Gastroesophageal sphincter (tissue), 4 donors: Measurements from ENCODE around the gene KDM4C. TPM values are rescaled to one million over a fixed set of nuclear protein-coding genes. Genes with fewer than 3 reads are reported as not detected.

Source experiments
- ATAC-seq: fragments of 150-250 bp; one replicate; pipeline ENCODE4 v1.9.1; 2016; ENCODE audit warnings: mild to moderate bottlenecking, moderate library complexity
- H3K27ac ChIP-seq, 4 donors: fragments of 200-600 bp; sonication (generic) in 3 of 4; 1 replicate in 3 of 4; 2 replicates in 1 of 4; pipeline ENCODE4 v1.5.1; 2016 to 2019
- H3K27me3 ChIP-seq: fragments of 200-600 bp; sonication (generic); one replicate; pipeline ENCODE4 v1.5.1; 2019
- H3K36me3 ChIP-seq, 2 donors: fragments of 200-600 bp; sonication (generic); one replicate each; pipeline ENCODE4 v1.5.1; 2019; ENCODE audit warnings: control low read depth in 1 of 2
- H3K4me1 ChIP-seq, 3 donors: fragments of 200-600 bp; sonication (generic); 1 replicate in 2 of 3; 2 replicates in 1 of 3; pipeline ENCODE4 v1.5.1; 2016 to 2019; ENCODE audit warnings: control low read depth in 2 of 3
- H3K4me3 ChIP-seq, 2 donors: fragments of 200-600 bp; sonication (generic); one replicate each; pipeline ENCODE4 v1.5.1; 2019; ENCODE audit warnings: mild to moderate bottlenecking in 1 of 2, moderate library complexity in 1 of 2
- H3K9me3 ChIP-seq, 3 donors: fragments of 200-600 bp; sonication (generic); one replicate each; pipeline ENCODE4 v1.5.1; 2017 to 2019; ENCODE audit warnings: control low read depth in 2 of 3
- EP300 ChIP-seq: sonication (generic); formaldehyde crosslinking; IDR thresholded peaks from one replicate; pipeline ENCODE4 v1.6.1; 2017; ENCODE audit warnings: antibody characterized with exemption, mild to moderate bottlenecking
- POLR2A ChIP-seq, 2 donors: fragments of 450-650 bp; IDR thresholded peaks; one replicate each; pipeline ENCODE4 v1.6.1; 2017; ENCODE audit warnings: antibody characterized with exemption in 2 of 2, mild to moderate bottlenecking in 2 of 2, moderate library complexity in 1 of 2
- POLR2AphosphoS5 ChIP-seq: sonication (generic); formaldehyde crosslinking; IDR thresholded peaks from one replicate; pipeline ENCODE4 v1.6.1; 2017; ENCODE audit warnings: antibody characterized with exemption
- whole genome bisulfite sequencing, 2 donors: methylation state at CpG; one replicate each; pipeline ENCODE4 v1.1.5; 2018; ENCODE audit warnings: low coverage in 1 of 2; 5-methylcytosine and 5-hydroxymethylcytosine counted together
- total RNA-seq, 4 donors: library from RNA; depleted of rRNA; stranded (reverse); fragments of >200 nt; gene quantifications; one replicate each; pipeline ENCODE4 v1.1.0, GENCODE V29; 2016
- TF ChIP-seq, protein P1 (sequence below), 4 experiments: fragments of 200-600 bp in 2 of 4; fragments of 450-650 bp in 2 of 4; sonication (generic) in 1 of 4; IDR thresholded peaks; one replicate each; pipeline ENCODE4 v1.5.1; 2017 to 2019; ENCODE audit warnings: antibody characterized with exemption in 4 of 4, mild to moderate bottlenecking in 2 of 4, moderate library complexity in 2 of 4

The KDM4C gene
- total RNA-seq, 4 donors from 2014 or later, result 17.7 to 65.2 (median 29.5) TPM

DNA sequence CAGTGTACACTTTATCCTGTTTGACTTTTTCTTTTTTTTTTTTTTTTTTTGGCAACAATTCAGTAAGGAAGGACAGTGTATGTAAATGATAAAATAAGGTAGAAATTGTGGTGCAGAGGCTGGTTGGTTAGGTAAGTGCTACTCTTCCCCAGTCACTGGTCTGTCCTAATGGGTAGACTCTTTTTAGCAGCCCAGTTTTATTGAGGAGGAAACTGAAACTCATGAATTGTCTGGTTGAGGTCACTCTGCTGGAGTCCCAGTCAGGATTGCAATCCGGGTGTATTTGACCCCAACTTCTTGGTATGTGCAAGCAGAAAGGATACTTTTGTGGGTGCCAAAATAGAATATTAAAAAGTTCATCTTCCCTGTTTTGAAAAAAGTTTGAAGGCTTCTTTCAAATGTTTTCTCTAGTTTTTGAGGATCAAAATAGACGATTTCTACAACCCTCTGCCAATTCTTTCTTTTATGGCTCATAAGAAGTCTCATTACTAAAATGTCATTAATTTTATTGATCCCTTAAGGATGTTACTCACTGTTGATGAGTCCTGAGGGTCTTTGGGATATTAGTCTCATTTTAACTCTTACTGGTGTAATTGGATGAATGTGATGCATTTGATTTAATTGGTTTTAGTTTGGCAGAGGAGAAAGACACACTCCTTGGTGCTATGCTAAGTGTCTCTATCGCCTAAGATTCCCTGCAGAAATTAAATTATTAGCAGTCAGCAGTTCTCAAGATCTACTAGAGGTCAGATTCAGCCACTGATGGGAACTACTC is 171.9 kb downstream of the KDM4C start:
- Histone ChIP-seq H3K36me3 (no peaks in the 10 kb centered on the region), H3K4me1 (peaks cover 0 to 8% (median 0%) of the 10 kb centered on the region in 3 donors), H3K9me3 (no peaks in the 10 kb centered on the region), H3K27ac (no peak overlapping the region), H3K27me3 (no peaks in the 10 kb centered on the region), H3K4me3 (no peak overlapping the region)
- no peak for ATAC-seq
- TF ChIP-seq, protein P1, sequence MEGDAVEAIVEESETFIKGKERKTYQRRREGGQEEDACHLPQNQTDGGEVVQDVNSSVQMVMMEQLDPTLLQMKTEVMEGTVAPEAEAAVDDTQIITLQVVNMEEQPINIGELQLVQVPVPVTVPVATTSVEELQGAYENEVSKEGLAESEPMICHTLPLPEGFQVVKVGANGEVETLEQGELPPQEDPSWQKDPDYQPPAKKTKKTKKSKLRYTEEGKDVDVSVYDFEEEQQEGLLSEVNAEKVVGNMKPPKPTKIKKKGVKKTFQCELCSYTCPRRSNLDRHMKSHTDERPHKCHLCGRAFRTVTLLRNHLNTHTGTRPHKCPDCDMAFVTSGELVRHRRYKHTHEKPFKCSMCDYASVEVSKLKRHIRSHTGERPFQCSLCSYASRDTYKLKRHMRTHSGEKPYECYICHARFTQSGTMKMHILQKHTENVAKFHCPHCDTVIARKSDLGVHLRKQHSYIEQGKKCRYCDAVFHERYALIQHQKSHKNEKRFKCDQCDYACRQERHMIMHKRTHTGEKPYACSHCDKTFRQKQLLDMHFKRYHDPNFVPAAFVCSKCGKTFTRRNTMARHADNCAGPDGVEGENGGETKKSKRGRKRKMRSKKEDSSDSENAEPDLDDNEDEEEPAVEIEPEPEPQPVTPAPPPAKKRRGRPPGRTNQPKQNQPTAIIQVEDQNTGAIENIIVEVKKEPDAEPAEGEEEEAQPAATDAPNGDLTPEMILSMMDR (IDR thresholded peaks at IDR 0.05), result no peak
- no peak for TF ChIP-seq POLR2AphosphoS5
- TF ChIP-seq POLR2A (IDR thresholded peaks at IDR 0.05), result no peak
- no peak for TF ChIP-seq EP300
- 60 to 78% methylated on average over 2 to 3 of the region's 3 CpGs for WGBS, 2 donors

DNA sequence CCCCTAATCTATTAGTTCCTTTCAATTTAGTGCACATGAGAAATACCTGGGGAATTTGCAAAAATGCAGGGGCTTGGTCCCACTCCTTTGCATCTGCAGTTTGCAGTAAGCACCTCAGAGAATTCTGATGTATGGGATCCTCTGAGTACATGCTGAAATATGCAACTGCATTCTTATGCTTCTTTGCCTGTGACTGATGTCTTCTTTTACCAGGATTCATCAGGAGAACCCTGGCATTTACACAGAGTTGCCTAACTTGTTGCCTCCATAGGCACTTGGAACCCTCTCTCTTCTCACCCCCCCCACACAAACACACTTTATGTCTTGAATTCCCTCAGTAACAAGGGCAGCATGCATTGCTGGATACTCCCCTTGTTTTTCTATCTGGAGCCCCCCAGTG is 173.1 kb downstream of the KDM4C start:
- Histone ChIP-seq H3K27me3 (no peaks in the 10 kb centered on the region), H3K4me3 (no peak overlapping the region), H3K27ac (no peak overlapping the region), H3K9me3 (no peaks in the 10 kb centered on the region), H3K4me1 (peaks cover 0 to 8% (median 0%) of the 10 kb centered on the region in 3 donors), H3K36me3 (no peaks in the 10 kb centered on the region)
- no peak for ATAC-seq
- TF ChIP-seq, protein P1 (IDR thresholded peaks at IDR 0.05), result no peak
- TF ChIP-seq EP300 (no peak), POLR2A (IDR thresholded peaks at IDR 0.05) (no peak), POLR2AphosphoS5 (no peak)

DNA sequence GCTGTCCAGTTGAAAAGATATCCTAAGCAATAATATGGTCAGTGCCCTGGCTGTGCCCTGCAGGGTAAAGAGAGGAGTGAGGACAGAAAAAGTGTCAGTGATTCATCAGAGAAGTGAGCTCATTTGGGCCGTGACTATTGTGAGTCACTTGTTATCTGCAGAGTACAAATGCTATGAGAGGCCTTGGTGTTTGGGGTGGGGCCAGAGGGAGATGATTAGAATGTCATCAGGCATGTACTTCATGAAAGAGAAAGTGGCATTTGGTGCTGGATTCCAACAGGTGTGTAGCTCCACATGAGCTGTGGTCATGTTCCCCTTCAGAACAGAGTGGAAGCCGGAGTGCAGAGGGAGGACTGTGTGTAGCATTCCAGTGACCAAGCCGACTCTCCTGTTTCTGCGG is 174.1 kb downstream of the KDM4C start:
- H3K4me1 ChIP-seq, result peaks cover 0 to 8% (median 0%) of the 10 kb centered on the region in 3 donors
- peak; percentile 46 for ATAC-seq
- H3K4me3 ChIP-seq, result no peak overlapping the region
- H3K36me3 ChIP-seq, result no peaks in the 10 kb centered on the region
- H3K27ac ChIP-seq, result no peak overlapping the region
- 47 to 69% methylated on average over 3 to 4 of the region's 4 CpGs for WGBS, 2 donors
- no peaks in the 10 kb centered on the region for H3K9me3 ChIP-seq
- no peak for TF ChIP-seq POLR2AphosphoS5
- no peak for TF ChIP-seq POLR2A (IDR thresholded peaks at IDR 0.05)
- no peak for TF ChIP-seq EP300
- TF ChIP-seq, protein P1 (IDR thresholded peaks at IDR 0.05), result no peak
- no peaks in the 10 kb centered on the region for H3K27me3 ChIP-seq

DNA sequence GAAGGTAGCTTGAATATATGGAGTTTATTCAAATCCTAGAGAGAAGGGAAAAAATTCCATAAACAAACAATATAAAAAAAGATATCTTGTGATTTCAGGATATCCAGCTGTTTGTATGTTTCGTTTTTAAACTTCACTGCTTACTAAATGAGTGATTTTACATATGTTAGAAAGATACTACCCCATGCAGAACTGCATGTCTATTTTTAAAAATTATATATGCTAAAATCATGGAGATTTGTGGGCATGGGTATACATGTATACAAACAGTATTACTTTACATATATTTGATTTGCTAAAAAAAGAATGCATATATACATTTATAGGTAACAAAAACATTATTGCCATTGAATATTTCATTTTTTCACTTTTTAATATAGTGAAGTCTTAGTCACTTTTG is 178.3 kb downstream of the KDM4C start:
- Histone ChIP-seq H3K9me3 (no peaks in the 10 kb centered on the region), H3K4me3 (no peak overlapping the region), H3K4me1 (peaks cover 0 to 11% (median 0%) of the 10 kb centered on the region in 3 donors), H3K27me3 (no peaks in the 10 kb centered on the region), H3K27ac (no peak overlapping the region), H3K36me3 (no peaks in the 10 kb centered on the region)
- TF ChIP-seq EP300, result no peak
- no peak for TF ChIP-seq POLR2AphosphoS5
- TF ChIP-seq POLR2A (IDR thresholded peaks at IDR 0.05), result no peak
- TF ChIP-seq, protein P1 (IDR thresholded peaks at IDR 0.05), result no peak
- WGBS, 2 donors, result 83 to 88% methylated on average over 1 of the region's 1 CpG
- ATAC-seq, result no peak

DNA sequence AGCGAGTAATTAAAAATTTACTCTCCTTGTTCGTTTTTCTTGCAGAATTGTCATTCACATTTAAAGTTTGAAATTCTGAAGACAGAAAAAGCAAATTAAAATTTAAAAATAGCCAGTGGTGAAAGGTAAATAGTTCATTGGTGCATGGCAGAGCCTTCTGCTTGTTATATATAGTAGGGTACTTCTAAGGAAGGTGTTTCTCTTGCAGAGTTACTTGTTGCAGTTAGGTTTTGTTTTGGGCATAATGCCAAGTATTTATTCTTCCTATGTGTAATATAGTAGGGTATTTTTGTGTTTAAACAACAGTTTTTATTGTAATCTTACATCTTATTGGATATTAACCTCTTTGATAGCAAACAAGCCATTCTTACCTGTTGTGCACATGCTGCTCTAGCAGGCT is 179.4 kb downstream of the KDM4C start:
- WGBS, 2 donors, result 95 to 97% methylated on average over 2 of the region's 2 CpGs
- TF ChIP-seq POLR2A (IDR thresholded peaks at IDR 0.05), result no peak
- TF ChIP-seq, protein P1 (IDR thresholded peaks at IDR 0.05), result no peak
- no peak for TF ChIP-seq POLR2AphosphoS5
- no peak for TF ChIP-seq EP300

More for the DNA sequence above, 179.4 kb downstream of the KDM4C start:
- no peaks in the 10 kb centered on the region for H3K27me3 ChIP-seq
- peaks cover 0 to 11% (median 0%) of the 10 kb centered on the region in 3 donors for H3K4me1 ChIP-seq
- H3K27ac ChIP-seq, result no peak overlapping the region
- H3K36me3 ChIP-seq, result no peaks in the 10 kb centered on the region
- H3K4me3 ChIP-seq, result no peak overlapping the region
- no peak for ATAC-seq
- no peaks in the 10 kb centered on the region for H3K9me3 ChIP-seq
